A549 (cell line): ENCODE results near the gene SPPL3. TPM values are rescaled to one million over a fixed set of nuclear protein-coding genes. Genes with fewer than 3 reads are reported as not detected.
A peak's percentile ranks its signal among the peaks of the same experiment; 100 is the strongest.

Experiments
- ATAC-seq, 2 experiments: fragments of 200-7000 bp in 1 of 2; fragments of >200 bp in 1 of 2; cut with Nextera tagmentation in 1 of 2; cut with Tn5 transposase in 1 of 2; 3 replicates each; pipeline versions ENCODE4 v1.8.0 to v1.9.1; 2018 to 2020; ENCODE audit warnings: mild to moderate bottlenecking in 1 of 2, moderate library complexity in 1 of 2
- CTCF ChIA-PET: fragments of 300-600 bp; sonication (Branson Sonifier 250); formaldehyde crosslinking; extraction: SDS; loops from one replicate; lab custom pipeline; 2021; ENCODE audit warnings: antibody characterized with exemption, inconsistent platforms; lab: Yijun Ruan, JAX
- POLR2A ChIA-PET: fragments of 350-600 bp; formaldehyde crosslinking; extraction: SDS; loops from one replicate; lab custom pipeline; 2021; ENCODE audit warnings: antibody characterized with exemption, inconsistent platforms; lab: Yijun Ruan, JAX
- DNase-seq, 2 experiments: peaks; one replicate each; pipeline versions ENCODE4 v3.0.0 to v3.0.0-alpha.2; 2011 to 2016; ENCODE audit warnings: low read depth in 1 of 2, low spot score in 1 of 2
- FAIRE-seq: peaks from 2 replicates; lab custom pipeline; 2011; peaks lifted over from hg19 to GRCh38; lab: Jason Lieb, UNC
- H3K27ac ChIP-seq, 2 experiments: fragments of >200 bp; sonication (Bioruptor Twin); formaldehyde crosslinking; 3 replicates each; pipeline ENCODE4 v1.5.1; 2016 to 2017
- H3K4me1 ChIP-seq: fragments of >200 bp; sonication (Bioruptor Twin); formaldehyde crosslinking; 3 replicates; pipeline ENCODE4 v1.6.1; 2016
- H3K4me2 ChIP-seq: fragments of >200 bp; sonication (Bioruptor Twin); formaldehyde crosslinking; 3 replicates; pipeline ENCODE4 v1.6.1; 2016
- H3K4me3 ChIP-seq: fragments of >200 bp; sonication (Bioruptor Twin); formaldehyde crosslinking; 3 replicates; pipeline ENCODE4 v1.5.1; 2016
- H3K9me3 ChIP-seq: fragments of >200 bp; sonication (Bioruptor Twin); formaldehyde crosslinking; 3 replicates; pipeline ENCODE4 v1.6.1; 2016
- CBX2 ChIP-seq: fragments of 200-600 bp; sonication (generic); IDR thresholded peaks from 2 replicates; pipeline ENCODE4 v1.6.1; 2016; ENCODE audit warnings: low read depth, mild to moderate bottlenecking, borderline replicate concordance
- CEBPB ChIP-seq, 2 experiments: fragments of >200 bp in 1 of 2; sonication (Bioruptor Twin) in 1 of 2; formaldehyde crosslinking in 1 of 2; IDR thresholded peaks; 2 replicates each; pipeline ENCODE4 v1.6.1; 2012 to 2016
- FOSB ChIP-seq: fragments of 250-450 bp; sonication (Bioruptor Pico); IDR thresholded peaks from 2 replicates; pipeline ENCODE4 v1.5.0; 2020; ENCODE audit warnings: mild to moderate bottlenecking, moderate library complexity
- FOXS1 ChIP-seq: fragments of 250-450 bp; sonication (Bioruptor Pico); IDR thresholded peaks from 2 replicates; pipeline ENCODE4 v1.5.0; 2020; ENCODE audit warnings: mild to moderate bottlenecking, moderate library complexity
- HMGXB4 ChIP-seq: fragments of 250-450 bp; sonication (Bioruptor Pico); IDR thresholded peaks from 2 replicates; pipeline ENCODE4 v1.5.0; 2021; ENCODE audit warnings: mild to moderate bottlenecking, moderate library complexity, borderline replicate concordance
- HOXA7 ChIP-seq: fragments of 250-450 bp; sonication (Bioruptor Pico); IDR thresholded peaks from 2 replicates; pipeline ENCODE4 v1.5.0; 2020; ENCODE audit warnings: mild to moderate bottlenecking, moderate library complexity
- JUN ChIP-seq, 2 experiments: fragments of >200 bp; sonication (Bioruptor Twin); formaldehyde crosslinking; IDR thresholded peaks; 2 replicates in 1 of 2; 3 replicates in 1 of 2; pipeline ENCODE4 v1.6.1; 2016 to 2017
- JUNB ChIP-seq: fragments of >200 bp; sonication (Bioruptor Twin); formaldehyde crosslinking; IDR thresholded peaks from 2 replicates; pipeline ENCODE4 v1.6.1; 2016
- POLR2AphosphoS2 ChIP-seq: conservative IDR thresholded peaks from 2 replicates; pipeline ENCODE4 v1.6.1; 2012; ENCODE audit warnings: low read length, improper control_type of control experiment, inconsistent platforms
- RARB ChIP-seq: fragments of 250-450 bp; sonication (Bioruptor Pico); IDR thresholded peaks from 2 replicates; pipeline ENCODE4 v1.8.0; 2021; ENCODE audit warnings: mild to moderate bottlenecking, moderate library complexity
- REST ChIP-seq: fragments of 200-600 bp; sonication (generic); IDR thresholded peaks from 2 replicates; pipeline ENCODE4 v1.6.1; 2016; ENCODE audit warnings: antibody characterized with exemption, mild to moderate bottlenecking, moderate library complexity
- RFX5 ChIP-seq: fragments of 450-650 bp; IDR thresholded peaks from 2 replicates; pipeline ENCODE4 v1.7.1; 2014; ENCODE audit warnings: antibody characterized with exemption, mild to moderate bottlenecking, moderate library complexity
- USF2 ChIP-seq: fragments of 450-650 bp; IDR thresholded peaks from 2 replicates; pipeline ENCODE4 v1.6.1; 2014; ENCODE audit warnings: antibody characterized with exemption
- ZC3H11A ChIP-seq: fragments of 450-650 bp; IDR thresholded peaks from 2 replicates; pipeline ENCODE4 v1.6.1; 2014; ENCODE audit warnings: antibody characterized with exemption, mild to moderate bottlenecking
- ZNF302 ChIP-seq: fragments of 250-450 bp; sonication (Bioruptor Pico); IDR thresholded peaks from 2 replicates; pipeline ENCODE4 v1.9.0; 2021; ENCODE audit warnings: inconsistent platforms, mild to moderate bottlenecking, moderate library complexity
- WGBS: methylation state at CpG from one replicate; pipeline ENCODE4 v1.1.6; 2017; ENCODE audit errors: missing lambda C conversion rate; 5-methylcytosine and 5-hydroxymethylcytosine counted together
- polyA plus RNA-seq, 4 experiments: library from polyadenylated mRNA; depleted of rRNA in 3 of 4; stranded (reverse); fragments of >200 nt; fragmentation: RNase III in 1 of 4; extraction: RNeasy Plus Mini Kit Qiagen cat#74134 plus additional on column Dnase treatment in 1 of 4; gene quantifications; 2 replicates in 3 of 4; 3 replicates in 1 of 4; pipeline ENCODE4 v1.2.3, GENCODE V29; 2011 to 2017
- TF ChIP-seq, protein P1 (sequence below): IDR thresholded peaks from 2 replicates; pipeline ENCODE4 v1.6.1; 2012

The SPPL3 gene
- polyA plus RNA-seq, 2 of the 4 experiments (the other 2 are of a cell fraction), result 25.0 to 26.6 TPM

DNA sequence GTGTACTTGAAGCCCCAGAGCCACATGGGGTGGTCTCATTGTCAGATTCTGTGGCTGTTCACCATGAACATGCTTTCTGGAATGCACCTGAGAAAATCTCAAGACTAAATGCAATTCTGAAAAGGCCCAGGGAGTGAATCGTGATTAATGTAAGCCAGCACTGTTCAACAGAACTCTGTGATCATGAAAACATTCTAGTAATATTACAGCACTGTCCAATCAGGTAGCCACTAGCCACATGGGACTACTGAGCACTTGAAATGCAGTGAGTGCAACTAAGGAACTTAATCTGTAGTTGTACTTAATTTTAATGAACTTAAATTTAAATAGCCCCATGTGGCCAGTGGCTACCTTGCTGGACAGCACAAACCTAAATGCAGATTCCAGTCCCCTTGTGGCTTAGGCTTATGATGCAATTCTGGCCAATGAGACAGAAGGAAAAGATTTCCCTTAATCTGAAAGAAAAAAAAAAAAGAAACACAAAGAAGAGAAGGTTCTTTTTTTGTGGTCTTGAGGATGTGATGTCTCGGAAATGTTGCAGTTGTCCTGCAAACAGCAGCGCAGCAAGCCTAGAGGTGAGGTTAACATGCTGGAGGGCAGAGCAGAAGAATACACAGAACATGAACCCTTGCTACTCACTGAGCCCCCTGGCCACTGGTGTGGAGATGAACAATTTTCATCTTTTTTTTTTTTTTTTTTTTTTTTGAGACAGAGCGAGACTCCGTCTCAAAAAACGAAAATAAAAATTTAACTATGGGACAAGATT, 48.2 kb downstream of the SPPL3 start:
- H3K4me2 ChIP-seq, result no peak overlapping the region
- H3K9me3 ChIP-seq, result peaks cover 20% of the 10 kb centered on the region; the same call in 2 of the 3 replicates
- ChIA-PET POLR2A (no interaction called here), CTCF (interaction anchor here (0.5 to 1.4 kb wide), 4 partner anchors 92 to 511 kb away, joined by 3 to 4 read pairs (median 3); no protein-coding TSS in a partner anchor)
- TF ChIP-seq POLR2AphosphoS2 (no peak), FOXS1 (CRISPR knock-in tag) (no peak)
- no peak for DNase-seq
- WGBS, result 94% methylated on average over 6 of the region's 6 CpGs
- ATAC-seq, result no peak; a peak in 1 of 6 replicates
- FAIRE-seq, result no peak
- H3K4me1 ChIP-seq, result peaks cover 6% of the 10 kb centered on the region; the same call in 1 of the 3 replicates
- H3K27ac ChIP-seq, result no peak overlapping the region
- no peak overlapping the region for H3K4me3 ChIP-seq

GRCh38 chr12:120854804-120855203, 49.4 kb downstream of the SPPL3 start:
- 82% methylated on average over 4 of the region's 4 CpGs for WGBS
- FAIRE-seq (no peak), ATAC-seq (peak; percentile 45 to 56; a peak in 4 of 6 replicates), DNase-seq (no peak)
- H3K4me2 ChIP-seq, result no peak overlapping the region
- CTCF ChIA-PET, result interaction anchor here (0.6 to 1.0 kb wide), 2 partner anchors 10 to 89 kb away, joined by 3 read pairs; no protein-coding TSS in a partner anchor
- POLR2A ChIA-PET, result no interaction called here
- H3K27ac ChIP-seq, result no peak overlapping the region
- peaks cover 20% of the 10 kb centered on the region; the same call in 2 of the 3 replicates for H3K9me3 ChIP-seq
- TF ChIP-seq ZNF302 (CRISPR knock-in tag), result no peak
- H3K4me1 ChIP-seq, result peaks cover 11% of the 10 kb centered on the region
- no peak overlapping the region for H3K4me3 ChIP-seq

- no peak for ATAC-seq
- Histone ChIP-seq H3K27ac (no peak overlapping the region), H3K9me3 (peaks cover 6% of the 10 kb centered on the region; the same call in 2 of the 3 replicates), H3K4me2 (no peak overlapping the region), H3K4me1 (peaks cover 16% of the 10 kb centered on the region), H3K4me3 (no peak overlapping the region)
- TF ChIP-seq USF2, result no peak
- no peak for TF ChIP-seq HMGXB4 (CRISPR knock-in tag)
- TF ChIP-seq, protein P1, sequence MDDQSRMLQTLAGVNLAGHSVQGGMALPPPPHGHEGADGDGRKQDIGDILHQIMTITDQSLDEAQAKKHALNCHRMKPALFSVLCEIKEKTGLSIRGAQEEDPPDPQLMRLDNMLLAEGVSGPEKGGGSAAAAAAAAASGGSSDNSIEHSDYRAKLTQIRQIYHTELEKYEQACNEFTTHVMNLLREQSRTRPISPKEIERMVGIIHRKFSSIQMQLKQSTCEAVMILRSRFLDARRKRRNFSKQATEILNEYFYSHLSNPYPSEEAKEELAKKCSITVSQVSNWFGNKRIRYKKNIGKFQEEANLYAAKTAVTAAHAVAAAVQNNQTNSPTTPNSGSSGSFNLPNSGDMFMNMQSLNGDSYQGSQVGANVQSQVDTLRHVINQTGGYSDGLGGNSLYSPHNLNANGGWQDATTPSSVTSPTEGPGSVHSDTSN, result no peak
- no peak for TF ChIP-seq RFX5
- no peak for TF ChIP-seq CBX2
- TF ChIP-seq JUNB, result no peak
- TF ChIP-seq FOSB (CRISPR knock-in tag), result no peak
- no peak for TF ChIP-seq JUN (IDR thresholded peaks at IDR 0.05)
- TF ChIP-seq REST, result no peak
- no peak for TF ChIP-seq RARB (CRISPR knock-in tag)
- TF ChIP-seq HOXA7 (CRISPR knock-in tag), result no peak
- TF ChIP-seq ZC3H11A, result no peak
- no peak for TF ChIP-seq CEBPB (IDR thresholded peaks at IDR 0.05)
- POLR2A ChIA-PET, result no interaction called here
- WGBS, result 71% methylated on average over 3 of the region's 3 CpGs
- CTCF ChIA-PET, result no interaction called here
- no peak for FAIRE-seq
- no peak for DNase-seq
These were observed 51.0 kb downstream of the SPPL3 start for GRCh38 chr12:120853188-120853587.
